Retinal pigment epithelial cell (primary cell): Measurements from ENCODE around the gene SFMBT2.
"Not testable (repeated sequence)": the region's sequence is repeated elsewhere in the genome, so short reads cannot be mapped to it uniquely, and the experiment has no call there.

ENCODE experiments used
- DNase-seq: peaks from one replicate; pipeline ENCODE4 v3.0.0-alpha.2; 2010; ENCODE audit warnings: low read depth
- H3K4me3 ChIP-seq: 2 replicates; pipeline ENCODE4 v1.5.1; 2011; ENCODE audit warnings: mild to moderate bottlenecking, low read length, control low read depth, moderate library complexity
- CTCF ChIP-seq: conservative IDR thresholded peaks from 2 replicates; pipeline ENCODE4 v1.5.1; 2011; ENCODE audit warnings: low read depth, low read length, control low read depth, inconsistent platforms

Gene SFMBT2

GRCh38 chr10:7401782-7402181, 9.1 kb downstream of the SFMBT2 start:
- no peak for DNase-seq
- TF ChIP-seq CTCF = no peak
- H3K4me3 ChIP-seq = no peak overlapping the region

GRCh38 chr10:7401156-7401555, 9.7 kb downstream of the SFMBT2 start:
- DNase-seq = no peak
- TF ChIP-seq CTCF = no peak
- H3K4me3 ChIP-seq = no peak overlapping the region

GRCh38 chr10:7400068-7400715, 10.6 kb downstream of the SFMBT2 start:
- no peak for DNase-seq

GRCh38 chr10:7399533-7399932, 11.3 kb downstream of the SFMBT2 start:
- DNase-seq = no peak
- TF ChIP-seq CTCF = no peak
- no peak overlapping the region for H3K4me3 ChIP-seq

More at GRCh38 chr10:7400068-7400715, 10.6 kb downstream of the SFMBT2 start:
- H3K4me3 ChIP-seq = no peak overlapping the region
- TF ChIP-seq CTCF = no peak

- TF ChIP-seq CTCF = no peak
- no peak overlapping the region for H3K4me3 ChIP-seq
- DNase-seq = no peak
These were observed 13.5 kb downstream of the SFMBT2 start for GRCh38 chr10:7397049-7398035.

GRCh38 chr10:7392301-7392700, 18.5 kb downstream of the SFMBT2 start:
- not testable (repeated sequence) for H3K4me3 ChIP-seq, DNase-seq

GRCh38 chr10:7391748-7392147, 19.1 kb downstream of the SFMBT2 start:
- H3K4me3 ChIP-seq = no peak overlapping the region
- TF ChIP-seq CTCF = no peak
- no peak for DNase-seq

- not testable (repeated sequence) for DNase-seq, H3K4me3 ChIP-seq
These were observed 20.1 kb downstream of the SFMBT2 start for GRCh38 chr10:7390689-7391110.
